Fibroblast of lung (primary cell): ENCODE data around the gene BTN2A1.

Experiments
- CTCF ChIP-seq, 2 donors: IDR thresholded peaks in 1 of 2; conservative IDR thresholded peaks in 1 of 2; 1 replicate in 1 of 2; 2 replicates in 1 of 2; pipeline ENCODE4 v1.5.1; 2011 to 2012; ENCODE audit warnings: low read length in 2 of 2, control low read depth in 1 of 2, inconsistent platforms in 1 of 2, low read depth in 1 of 2, mild to moderate bottlenecking in 1 of 2
- EZH2 ChIP-seq: IDR thresholded peaks from 2 replicates; pipeline ENCODE4 v1.5.1; 2012; ENCODE audit warnings: low read length, control low read depth, mild to moderate bottlenecking; ENCODE audit errors: missing control alignments

- no peak for TF ChIP-seq CTCF (conservative IDR thresholded peaks at IDR 0.05 in 1 of 2, IDR thresholded peaks at IDR 0.05 in 1 of 2; ENCODE audit: low read depth in 1 of 2, low read length in 2 of 2)
- TF ChIP-seq EZH2, result no peak
Measured at GRCh38 chr6:26439151-26440125, 18.3 kb upstream of the BTN2A1 start.
